ENCODE data around the gene CERS6.
"Not testable (repeated sequence)": the region's sequence is repeated elsewhere in the genome, so short reads cannot be mapped to it uniquely, and the experiment has no call there.

The CERS6 gene

DNA sequence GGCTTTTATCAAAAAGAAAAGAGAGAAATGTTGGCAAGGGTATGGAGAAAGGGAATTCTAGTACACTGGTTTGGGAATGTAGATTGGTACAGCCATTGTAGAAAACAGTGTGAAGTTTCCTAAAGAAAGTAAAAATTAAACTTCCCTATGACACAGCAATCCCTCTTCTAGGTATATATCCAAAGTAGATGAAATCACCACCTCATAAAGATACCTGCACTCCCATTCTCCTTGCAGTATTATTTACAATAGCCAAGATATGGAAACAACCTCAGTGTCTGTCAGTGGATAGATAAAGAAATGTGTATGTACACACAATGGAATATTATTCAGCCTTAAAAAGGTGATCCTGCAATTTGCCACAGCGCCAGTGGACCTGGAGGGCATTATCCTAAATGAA lies 199.1 kb downstream of the CERS6 start:
- DNase-seq (ENCODE audit: low read depth), result no peak
- no peak for TF ChIP-seq CTCF (IDR thresholded peaks at IDR 0.05; ENCODE audit: low read length, missing control alignments)
- H3K4me3 ChIP-seq (replicated peaks; ENCODE audit: low read depth, low read length), result no peak overlapping the region

DNA sequence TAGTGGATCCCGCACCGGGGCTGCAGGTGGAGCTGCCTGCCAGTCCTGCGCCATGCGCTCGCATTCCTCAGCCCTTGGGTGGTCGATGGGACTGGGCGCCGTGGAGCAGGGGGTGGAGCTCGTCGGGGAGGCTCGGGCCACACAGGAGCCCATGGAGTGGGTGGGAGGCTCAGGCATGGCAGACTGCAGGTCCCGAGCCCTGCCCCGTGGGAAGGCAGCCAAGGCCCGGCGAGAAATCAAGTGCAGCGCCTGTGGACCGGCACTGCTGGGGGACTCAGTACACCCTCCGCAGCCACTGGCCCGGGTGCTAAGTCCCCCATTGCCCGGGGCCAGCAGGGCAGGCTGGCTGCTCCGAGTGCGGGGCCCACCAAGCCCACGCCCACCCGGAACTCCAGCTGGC lies 201.3 kb downstream of the CERS6 start:
- DNase-seq (ENCODE audit: low read depth); H3K4me3 ChIP-seq (replicated peaks; ENCODE audit: low read depth, low read length): not testable (repeated sequence)

- no peak for TF ChIP-seq CTCF (IDR thresholded peaks at IDR 0.05; ENCODE audit: low read length, missing control alignments)
- no peak overlapping the region for H3K4me3 ChIP-seq (replicated peaks; ENCODE audit: low read depth, low read length)
- no peak for DNase-seq (ENCODE audit: low read depth)
Observed at GRCh38 chr2:168658706-168659105, 202.6 kb downstream of the CERS6 start.

DNA sequence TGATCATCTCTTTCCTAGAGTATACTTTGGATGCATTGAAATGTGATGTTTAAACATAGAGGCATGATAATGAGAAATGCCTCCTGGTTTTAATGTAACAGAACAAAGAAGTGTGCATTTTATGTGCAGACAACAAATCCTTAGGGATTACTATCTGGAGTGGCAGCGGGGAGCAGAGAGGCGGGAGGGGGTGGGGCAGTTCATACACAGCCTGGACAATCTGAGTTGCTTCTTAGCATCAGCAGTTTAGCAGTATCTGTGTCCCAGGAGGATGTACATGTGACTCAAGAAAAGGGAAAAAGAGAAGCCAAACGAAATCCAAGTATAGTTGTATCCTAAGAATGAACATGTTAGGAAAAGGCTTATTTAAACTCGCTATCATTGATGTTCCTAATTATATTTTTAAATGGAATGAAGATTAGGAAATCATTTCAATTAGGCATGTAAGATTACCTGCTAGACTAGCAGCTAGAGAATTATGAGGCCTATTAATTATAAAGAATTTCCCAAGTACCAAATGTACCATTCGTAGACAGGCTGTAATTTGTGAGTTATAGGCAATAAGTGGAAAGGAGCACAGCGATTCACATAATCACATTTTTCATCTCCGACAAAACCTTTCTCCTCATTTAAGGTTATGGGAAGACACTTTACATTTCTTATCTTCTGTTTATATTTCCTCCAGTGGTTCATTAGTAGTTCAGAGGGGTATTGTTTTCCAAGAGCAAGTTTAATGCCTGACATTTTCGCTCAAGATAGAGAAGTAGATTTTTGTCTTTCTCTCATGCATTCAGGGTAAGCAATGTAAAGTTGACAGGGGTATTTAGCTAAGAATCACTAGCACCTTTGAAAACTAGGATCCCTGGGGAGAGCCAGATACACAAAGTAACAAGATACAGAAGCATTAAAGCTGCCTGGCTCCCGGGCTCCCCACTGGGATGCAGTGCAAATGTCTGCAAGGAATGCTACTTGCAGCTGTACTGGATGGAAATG lies 205.1 kb downstream of the CERS6 start:
- TF ChIP-seq CTCF (IDR thresholded peaks at IDR 0.05; ENCODE audit: low read length, missing control alignments), result no peak
- H3K4me3 ChIP-seq (replicated peaks; ENCODE audit: low read depth, low read length), result no peak overlapping the region
- DNase-seq (ENCODE audit: low read depth), result no peak

GRCh38 chr2:168661863-168662256 lies 205.8 kb downstream of the CERS6 start:
- no peak overlapping the region for H3K4me3 ChIP-seq (replicated peaks; ENCODE audit: low read depth, low read length)
- TF ChIP-seq CTCF (IDR thresholded peaks at IDR 0.05; ENCODE audit: low read length, missing control alignments), result no peak
- no peak for DNase-seq (ENCODE audit: low read depth)

- DNase-seq (ENCODE audit: low read depth), result no peak
- TF ChIP-seq CTCF (IDR thresholded peaks at IDR 0.05; ENCODE audit: low read length, missing control alignments), result no peak
Observed at GRCh38 chr2:168662651-168663208, 206.7 kb downstream of the CERS6 start.

DNA sequence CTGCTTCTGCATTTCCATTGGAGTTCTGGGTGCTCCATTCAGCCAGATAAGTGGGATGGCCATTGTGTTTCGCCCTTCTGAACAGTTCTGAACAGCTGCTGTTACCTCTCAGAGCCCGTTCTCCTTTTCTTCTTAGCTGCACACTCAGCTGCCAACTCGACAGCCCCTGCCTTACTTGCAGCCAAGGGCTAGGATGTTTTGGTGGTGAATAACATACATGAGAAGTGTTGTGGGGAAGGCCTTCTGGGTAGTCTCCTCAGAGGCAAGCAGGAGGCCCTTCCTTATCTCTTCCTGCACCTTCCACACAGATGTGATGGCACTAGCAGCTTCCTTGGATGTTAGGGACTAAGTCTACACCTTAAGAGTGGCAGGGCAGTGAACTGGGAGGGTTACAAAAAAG lies 207.9 kb downstream of the CERS6 start:
- peak; percentile 22 for DNase-seq (ENCODE audit: low read depth)

More at GRCh38 chr2:168662651-168663208, 206.7 kb downstream of the CERS6 start:
- H3K4me3 ChIP-seq (replicated peaks; ENCODE audit: low read depth, low read length), result no peak overlapping the region

GRCh38 chr2:168664715-168665114 lies 208.6 kb downstream of the CERS6 start:
- not testable (repeated sequence) for DNase-seq (ENCODE audit: low read depth)

More for the DNA sequence above, 207.9 kb downstream of the CERS6 start:
- TF ChIP-seq CTCF (IDR thresholded peaks at IDR 0.05; ENCODE audit: low read length, missing control alignments), result no peak
- no peak overlapping the region for H3K4me3 ChIP-seq (replicated peaks; ENCODE audit: low read depth, low read length)

More at GRCh38 chr2:168664715-168665114, 208.6 kb downstream of the CERS6 start:
- H3K4me3 ChIP-seq (replicated peaks; ENCODE audit: low read depth, low read length), result not testable (repeated sequence)
